PC-3 (cell line): ENCODE results near the gene FYTTD1. TPM values are rescaled to one million over a fixed set of nuclear protein-coding genes. Genes with fewer than 3 reads are reported as not detected.

Experiments
- ATAC-seq: fragments of 200-7000 bp; cut with Tn5 transposase; 2 replicates; pipeline ENCODE4 v1.9.1; 2020; ENCODE audit warnings: mild to moderate bottlenecking, moderate library complexity
- BruUV-seq: library from RNA; stranded (reverse); fragments of 400-500 nt; replicated peaks from 2 replicates; lab custom pipeline; 2021; lab: Mats Ljungman, UMichigan
- CTCF ChIA-PET: fragments of 300-600 bp; sonication (Branson Sonifier 250); formaldehyde crosslinking; loops from one replicate; lab custom pipeline; 2022; ENCODE audit warnings: antibody characterized with exemption; lab: Charles Lee
- POLR2A ChIA-PET: fragments of 300-600 bp; sonication (Branson Sonifier 250); formaldehyde crosslinking; loops from one replicate; lab custom pipeline; 2022; ENCODE audit warnings: antibody characterized with exemption; ENCODE audit not compliant: unreplicated experiment; lab: Charles Lee
- DNase-seq: peaks from one replicate; pipeline ENCODE4 v3.0.0-alpha.2; 2015
- H2AFZ ChIP-seq: fragments of 300-600 bp; sonication (generic); 2 replicates; pipeline ENCODE4 v1.6.0; 2016; ENCODE audit warnings: antibody characterized with exemption, low read length
- H3F3A ChIP-seq: fragments of 300-600 bp; sonication (generic); one replicate; pipeline ENCODE4 v1.6.0; 2017; ENCODE audit warnings: antibody characterized with exemption, low read length, control low read depth, mild to moderate bottlenecking; ENCODE audit not compliant: unreplicated experiment
- H3K27ac ChIP-seq: fragments of 300-600 bp; sonication (generic); 2 replicates; pipeline ENCODE4 v1.5.1; 2016; ENCODE audit warnings: mild to moderate bottlenecking, low read length
- H3K27me3 ChIP-seq: fragments of 300-600 bp; sonication (generic); 2 replicates; pipeline ENCODE4 v1.6.1; 2016; ENCODE audit warnings: low read length, mixed read lengths
- H3K36me3 ChIP-seq: fragments of 300-600 bp; sonication (generic); 2 replicates; pipeline ENCODE4 v1.6.1; 2016; ENCODE audit warnings: low read depth, mixed run types, low read length, mixed read lengths
- H3K4me1 ChIP-seq: fragments of 300-600 bp; sonication (generic); 2 replicates; pipeline ENCODE4 v1.5.1; 2016; ENCODE audit warnings: low read length; ENCODE audit not compliant: insufficient read depth
- H3K4me2 ChIP-seq: fragments of 300-600 bp; sonication (generic); 2 replicates; pipeline ENCODE4 v1.6.0; 2016; ENCODE audit warnings: low read length
- H3K4me3 ChIP-seq: fragments of 300-600 bp; sonication (generic); 2 replicates; pipeline ENCODE4 v1.5.1; 2016; ENCODE audit warnings: mild to moderate bottlenecking, low read length, mixed read lengths
- H3K79me2 ChIP-seq: fragments of 300-600 bp; sonication (generic); 2 replicates; pipeline ENCODE4 v1.6.1; 2017; ENCODE audit warnings: low read length, mixed read lengths
- H3K9ac ChIP-seq: fragments of 300-600 bp; sonication (generic); 2 replicates; pipeline ENCODE4 v1.6.0; 2016; ENCODE audit warnings: mild to moderate bottlenecking, low read length
- H3K9me2 ChIP-seq: fragments of 300-600 bp; sonication (generic); replicated peaks from 2 replicates; pipeline ENCODE4 v1.6.1; 2016; ENCODE audit warnings: mixed run types, low read length, mixed read lengths
- H3K9me3 ChIP-seq: fragments of 300-600 bp; sonication (generic); 2 replicates; pipeline ENCODE4 v1.6.1; 2016; ENCODE audit warnings: low read length, mixed read lengths
- H4K20me1 ChIP-seq: fragments of 300-600 bp; sonication (generic); 2 replicates; pipeline ENCODE4 v1.6.1; 2016; ENCODE audit warnings: low read length, mixed read lengths
- EZH2 ChIP-seq: fragments of 300-600 bp; sonication (generic); IDR thresholded peaks from one replicate; pipeline ENCODE4 v1.6.1; 2017; ENCODE audit warnings: antibody characterized with exemption, mild to moderate bottlenecking, low read length; ENCODE audit not compliant: unreplicated experiment
- EZH2phosphoT487 ChIP-seq: fragments of 300-600 bp; sonication (generic); IDR thresholded peaks from 2 replicates; pipeline ENCODE4 v1.6.1; 2018; ENCODE audit warnings: mild to moderate bottlenecking, antibody characterized with exemption, low read length, borderline replicate concordance
- intact Hi-C: fragments of 100-400 bp; cut with micrococcal nuclease; formaldehyde crosslinking; loops from 2 replicates; pipeline ENCODE4 v1.9.0; 2023
- total RNA-seq: library from RNA; depleted of rRNA; stranded (reverse); fragments of >200 nt; gene quantifications from 2 replicates; pipeline ENCODE4 v1.2.3, GENCODE V29; 2014
- TF ChIP-seq, protein P1 (sequence below): fragments of 300-600 bp; sonication (generic); conservative IDR thresholded peaks from 2 replicates; pipeline ENCODE4 v1.5.1; 2017; ENCODE audit warnings: antibody characterized with exemption, low read depth, mild to moderate bottlenecking, low read length

Gene FYTTD1
- total RNA-seq, 1 experiment from 2014 or later, result 85.4 TPM

DNA sequence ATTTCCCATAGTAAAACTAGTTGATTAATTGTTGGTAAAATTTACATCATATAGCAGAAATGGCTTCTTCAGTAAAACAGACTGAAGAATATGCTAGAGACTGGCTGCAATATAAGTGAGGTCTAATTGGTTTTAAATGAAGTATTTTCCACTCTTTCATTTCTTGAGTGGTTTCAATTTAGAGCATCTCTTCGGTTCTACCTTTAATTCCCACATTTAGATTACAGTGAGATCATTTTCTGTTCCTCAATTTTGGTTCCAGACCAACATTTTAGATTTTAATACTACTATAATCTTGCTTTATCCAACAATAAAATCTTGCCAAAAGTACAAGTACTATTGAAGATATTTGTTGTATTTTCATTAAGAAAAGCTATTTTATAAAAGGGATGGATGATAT lies 40.4 kb downstream of the FYTTD1 start:
- Histone ChIP-seq H3K36me3 (no peaks in the 10 kb centered on the region), H4K20me1 (peaks cover 12% of the 10 kb centered on the region), H3K4me3 (no peak overlapping the region), H3K9ac (no peak overlapping the region), H3K4me1 (peaks cover 24% of the 10 kb centered on the region), H3K79me2 (peaks cover 39% of the 10 kb centered on the region), H3K4me2 (0 out of 2 replicates have a peak overlapping the region, but pooled peaks have one; percentile 84), H3F3A (no peaks in the 10 kb centered on the region), H3K27ac (no peak overlapping the region), H2AFZ (no peak overlapping the region), H3K9me2 (no peaks in the 10 kb centered on the region), H3K27me3 (no peaks in the 10 kb centered on the region), H3K9me3 (no peaks in the 10 kb centered on the region)
- ChIA-PET POLR2A (no interaction called here), CTCF (no interaction called here)
- intact Hi-C loops, result loop anchor here (5.0 kb wide), 1 partner anchor 38 kb away; no protein-coding TSS in a partner anchor
- ATAC-seq, result no peak
- TF ChIP-seq EZH2 (no peak), EZH2phosphoT487 (no peak)
- TF ChIP-seq, protein P1, sequence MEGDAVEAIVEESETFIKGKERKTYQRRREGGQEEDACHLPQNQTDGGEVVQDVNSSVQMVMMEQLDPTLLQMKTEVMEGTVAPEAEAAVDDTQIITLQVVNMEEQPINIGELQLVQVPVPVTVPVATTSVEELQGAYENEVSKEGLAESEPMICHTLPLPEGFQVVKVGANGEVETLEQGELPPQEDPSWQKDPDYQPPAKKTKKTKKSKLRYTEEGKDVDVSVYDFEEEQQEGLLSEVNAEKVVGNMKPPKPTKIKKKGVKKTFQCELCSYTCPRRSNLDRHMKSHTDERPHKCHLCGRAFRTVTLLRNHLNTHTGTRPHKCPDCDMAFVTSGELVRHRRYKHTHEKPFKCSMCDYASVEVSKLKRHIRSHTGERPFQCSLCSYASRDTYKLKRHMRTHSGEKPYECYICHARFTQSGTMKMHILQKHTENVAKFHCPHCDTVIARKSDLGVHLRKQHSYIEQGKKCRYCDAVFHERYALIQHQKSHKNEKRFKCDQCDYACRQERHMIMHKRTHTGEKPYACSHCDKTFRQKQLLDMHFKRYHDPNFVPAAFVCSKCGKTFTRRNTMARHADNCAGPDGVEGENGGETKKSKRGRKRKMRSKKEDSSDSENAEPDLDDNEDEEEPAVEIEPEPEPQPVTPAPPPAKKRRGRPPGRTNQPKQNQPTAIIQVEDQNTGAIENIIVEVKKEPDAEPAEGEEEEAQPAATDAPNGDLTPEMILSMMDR, result no peak
- no TSS peak for BruUV-seq
- DNase-seq, result no peak

DNA sequence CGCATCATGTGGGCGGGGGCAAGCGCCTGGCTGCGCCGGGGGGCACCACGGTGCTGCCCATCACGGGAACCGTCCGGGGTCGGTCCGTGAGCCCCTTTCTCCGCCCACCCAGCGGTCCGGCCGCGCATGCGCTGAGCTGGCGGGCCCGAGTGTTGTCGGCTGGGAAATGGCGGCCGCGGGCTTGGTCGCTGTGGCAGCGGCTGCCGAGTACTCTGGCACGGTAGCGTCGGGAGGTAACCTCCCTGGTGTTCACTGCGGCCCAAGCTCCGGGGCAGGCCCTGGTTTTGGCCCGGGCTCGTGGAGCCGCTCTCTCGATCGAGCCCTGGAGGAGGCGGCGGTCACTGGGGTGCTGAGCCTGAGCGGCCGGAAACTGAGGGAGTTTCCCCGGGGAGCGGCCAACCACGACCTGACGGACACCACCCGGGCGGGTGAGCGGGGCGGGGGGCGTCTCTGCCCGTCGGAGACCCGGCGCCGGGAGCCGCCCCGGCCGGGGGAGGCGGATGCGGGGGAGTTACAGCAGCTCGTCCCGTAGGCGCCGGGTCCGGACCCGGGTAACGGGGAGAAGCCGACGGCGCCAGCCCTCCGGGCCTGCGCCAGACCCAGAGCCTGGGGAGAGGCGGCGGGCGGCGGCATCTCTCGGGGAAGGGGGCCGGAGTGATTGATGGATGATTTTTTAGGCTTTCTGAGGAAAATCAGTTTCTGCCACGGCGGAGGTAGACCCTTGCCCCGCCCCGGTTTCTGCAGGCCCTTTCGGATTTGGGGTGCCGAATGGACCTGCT lies 41.6 kb downstream of the FYTTD1 start, which contains the start of gene LRCH3:
Gene LRCH3, plus strand, starts transcription at position 142 of the 779 bp plus-strand sequence. Its CDS starts 25 bp downstream, at position 167.
- H3K27ac ChIP-seq, result peak within 1 kb of the TSS; percentile 75
- peaks cover 16% of the 10 kb centered on the region for H4K20me1 ChIP-seq
- no peaks in the 10 kb centered on the region for H3F3A ChIP-seq
- CTCF ChIA-PET, result no interaction called here
- H3K4me2 ChIP-seq, result peak within 1 kb of the TSS; percentile 84
- H3K36me3 ChIP-seq, result no peaks in the 10 kb centered on the region
- H3K79me2 ChIP-seq, result peaks cover 50% of the 10 kb centered on the region
- peaks cover 26% of the 10 kb centered on the region for H3K4me1 ChIP-seq
- intact Hi-C loops, result loop anchor here (5.0 kb wide), 1 partner anchor 39 kb away; no protein-coding TSS in a partner anchor
- ATAC-seq (peak; percentile 74), DNase-seq (peak; percentile 68)
- no peaks in the 10 kb centered on the region for H3K9me2 ChIP-seq
- BruUV-seq, result no TSS peak
- no peaks in the 10 kb centered on the region for H3K9me3 ChIP-seq
- H3K27me3 ChIP-seq, result no peaks in the 10 kb centered on the region
- peak within 1 kb of the TSS; percentile 81 for H3K4me3 ChIP-seq
- peak within 1 kb of the TSS; percentile 95 for H3K9ac ChIP-seq
- TF ChIP-seq EZH2, result no peak
- no peak for TF ChIP-seq EZH2phosphoT487
- TF ChIP-seq, protein P1, result no peak
- POLR2A ChIA-PET, result interaction anchor here (0.6 kb wide), 1 partner anchor 51 kb away, joined by 4 read pairs; no protein-coding TSS in a partner anchor
- H2AFZ ChIP-seq, result peak within 1 kb of the TSS; percentile 94
